Measurements from ENCODE around the gene TBC1D8B. TPM values are rescaled to one million over a fixed set of nuclear protein-coding genes. Genes with fewer than 3 reads are reported as not detected.
"Not testable (repeated sequence)": the region's sequence is repeated elsewhere in the genome, so short reads cannot be mapped to it uniquely, and the experiment has no call there.

TBC1D8B gene
- 0.03 and 0.08 TPM in 2 replicates for polyA plus RNA-seq (2012; rRNA removed)
- polyA plus RNA-seq (2012; cell fraction: cytosol; rRNA removed): 0.04 and 0.05 TPM in 2 replicates
- 0.02 TPM in 1 of 2 replicates, not detected in the other for polyA plus RNA-seq (2012; cell fraction: nucleus; rRNA removed)

DNA sequence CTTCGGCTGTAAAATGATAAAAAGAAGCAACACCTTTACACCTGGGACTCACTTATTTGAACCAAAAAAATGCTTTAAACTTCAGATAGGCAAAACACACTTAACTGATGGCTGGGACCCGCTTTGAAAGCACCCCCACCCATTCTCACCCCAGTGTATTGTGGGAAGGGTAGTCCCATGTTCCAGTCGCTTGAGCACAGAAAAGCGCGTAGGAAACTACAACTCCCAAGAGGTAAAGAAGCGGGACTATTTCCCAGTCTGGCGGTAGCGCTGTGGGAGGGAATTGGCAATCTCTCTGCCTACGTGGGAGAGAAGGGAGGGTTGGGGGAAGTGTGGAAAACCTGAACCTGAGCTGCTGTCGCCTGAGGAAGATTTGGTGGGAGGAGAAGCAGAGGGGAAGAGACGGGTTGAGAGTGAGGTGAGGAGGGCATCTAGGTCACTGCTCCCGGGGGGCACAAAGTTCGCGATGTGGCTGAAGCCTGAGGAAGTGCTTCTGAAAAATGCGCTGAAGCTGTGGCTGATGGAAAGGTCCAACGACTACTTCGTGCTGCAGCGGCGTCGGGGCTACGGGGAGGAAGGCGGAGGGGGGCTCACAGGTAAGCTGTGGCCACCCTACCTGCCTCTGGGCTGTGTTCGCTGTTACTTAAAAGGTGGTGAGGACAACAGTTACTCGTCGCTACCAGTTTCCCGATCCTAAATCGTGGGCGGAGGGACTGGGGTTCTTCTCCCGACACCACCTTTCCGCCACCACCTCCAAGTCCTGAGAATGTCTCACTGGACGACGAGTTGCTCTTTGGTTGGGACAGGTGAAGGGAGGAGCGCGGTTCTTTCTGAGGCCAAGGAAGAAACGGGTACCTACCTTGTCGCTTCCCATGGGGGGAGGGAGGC is at the start of gene TBC1D8B:
TSS of gene TBC1D8B (plus strand) at position 286 of the 888 bp plus-strand sequence. CDS start at position 467, 181 bp downstream.
- peak; percentile 14 for DNase-seq
- no peaks in the 10 kb centered on the region; a peak in 1 of 4 replicates for H3K4me1 ChIP-seq (ENCODE audit: control insufficient read depth in 1 of 2, insufficient read depth in 2 of 2, low read depth in 1 of 2, low read length in 1 of 2)
- H3K4me2 ChIP-seq: peak within 1 kb of the TSS; percentile 39
- WGBS (ENCODE audit: low lambda C conversion rate): 3% methylated on average over 32 of the region's 36 CpGs
- H3K4me3 ChIP-seq (ENCODE audit: low read depth in 2 of 2, low read length in 1 of 2): peak within 1 kb of the TSS; percentile 12 to 39; a peak in 3 of 4 replicates
- TF ChIP-seq ELF1 (IDR thresholded peaks at IDR 0.05): 0 out of 2 replicates have a peak, but pooled peaks have one; percentile 35
- no peak for TF ChIP-seq TEAD4 (IDR thresholded peaks at IDR 0.05; ENCODE audit: borderline replicate concordance, insufficient read depth)
- no peak within 1 kb of the TSS for H3K9ac ChIP-seq
- no peaks in the 10 kb centered on the region for H4K20me1 ChIP-seq (ENCODE audit: insufficient read depth)
- H3K36me3 ChIP-seq (replicated peaks in 1 of 2; ENCODE audit: control insufficient read depth in 1 of 2, insufficient read depth in 2 of 2, low read length in 1 of 2): no peaks in the 10 kb centered on the region
- no peaks in the 10 kb centered on the region for H3F3A ChIP-seq (replicated peaks; ENCODE audit: insufficient read depth)
- CTCF ChIA-PET: no interaction called here
- H2AFZ ChIP-seq (ENCODE audit: low read depth): 0 out of 2 replicates have a peak within 1 kb of the TSS, but pooled peaks have one; percentile 19
- H3K9me3 ChIP-seq: no peaks in the 10 kb centered on the region
- POLR2A ChIA-PET: no interaction called here
- H3K9me2 ChIP-seq: no peaks in the 10 kb centered on the region
- peaks cover 57% of the 10 kb centered on the region for H3K27me3 ChIP-seq (ENCODE audit: insufficient read depth)
- H3K79me2 ChIP-seq (ENCODE audit: insufficient read depth): no peaks in the 10 kb centered on the region
- H3K27ac ChIP-seq (ENCODE audit: low read depth in 2 of 2, low read length in 1 of 2): no peak within 1 kb of the TSS

DNA sequence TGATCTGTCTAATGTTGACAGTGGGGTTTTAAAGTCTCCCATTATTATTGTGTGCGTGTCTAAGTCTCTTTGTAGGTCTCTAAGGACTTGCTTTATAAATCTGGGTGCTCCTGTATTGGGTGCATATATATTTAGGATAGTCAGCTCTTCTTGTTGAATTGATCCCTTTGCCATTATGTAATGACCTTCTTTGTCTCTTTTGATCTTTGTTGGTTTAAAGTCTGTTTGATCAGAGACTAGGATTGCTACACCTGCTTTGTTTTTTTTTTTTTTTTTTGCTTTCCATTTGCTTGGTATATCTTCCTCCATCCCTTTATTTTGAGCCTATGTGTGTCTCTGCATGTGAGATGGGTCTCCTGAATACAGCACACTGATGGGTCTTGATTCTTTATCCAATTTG is 33.2 kb upstream of the TBC1D8B start:
- H3K9me3 ChIP-seq; H3K9me2 ChIP-seq; H3K4me1 ChIP-seq (ENCODE audit: control insufficient read depth in 1 of 2, insufficient read depth in 2 of 2, low read depth in 1 of 2, low read length in 1 of 2); H3K4me2 ChIP-seq; H3K27ac ChIP-seq (ENCODE audit: low read depth in 2 of 2, low read length in 1 of 2); H3K36me3 ChIP-seq (replicated peaks in 1 of 2; ENCODE audit: control insufficient read depth in 1 of 2, insufficient read depth in 2 of 2, low read length in 1 of 2); DNase-seq; H3F3A ChIP-seq (replicated peaks; ENCODE audit: insufficient read depth); H3K4me3 ChIP-seq (ENCODE audit: low read depth in 2 of 2, low read length in 1 of 2); H4K20me1 ChIP-seq (ENCODE audit: insufficient read depth); H2AFZ ChIP-seq (ENCODE audit: low read depth); H3K9ac ChIP-seq; H3K79me2 ChIP-seq (ENCODE audit: insufficient read depth); POLR2A ChIA-PET; CTCF ChIA-PET: not testable (repeated sequence)
- 0% methylated on average over 1 of the region's 1 CpG for WGBS (ENCODE audit: low lambda C conversion rate)
- H3K27me3 ChIP-seq (ENCODE audit: insufficient read depth): peaks cover 14% of the 10 kb centered on the region; the same call in 1 of the 2 replicates

- Histone ChIP-seq H3K9ac (no peak overlapping the region), H3K36me3 (replicated peaks in 1 of 2; ENCODE audit: control insufficient read depth in 1 of 2, insufficient read depth in 2 of 2, low read length in 1 of 2) (no peaks in the 10 kb centered on the region), H3K9me2 (no peaks in the 10 kb centered on the region), H3K79me2 (ENCODE audit: insufficient read depth) (no peaks in the 10 kb centered on the region), H3K27me3 (ENCODE audit: insufficient read depth) (peaks cover 17% of the 10 kb centered on the region), H3K4me3 (ENCODE audit: low read depth in 2 of 2, low read length in 1 of 2) (no peak overlapping the region), H2AFZ (ENCODE audit: low read depth) (no peak overlapping the region), H4K20me1 (ENCODE audit: insufficient read depth) (no peaks in the 10 kb centered on the region), H3K27ac (ENCODE audit: low read depth in 2 of 2, low read length in 1 of 2) (no peak overlapping the region), H3K4me2 (no peak overlapping the region), H3K4me1 (ENCODE audit: control insufficient read depth in 1 of 2, insufficient read depth in 2 of 2, low read depth in 1 of 2, low read length in 1 of 2) (no peaks in the 10 kb centered on the region), H3K9me3 (no peaks in the 10 kb centered on the region), H3F3A (replicated peaks; ENCODE audit: insufficient read depth) (no peaks in the 10 kb centered on the region)
- TF ChIP-seq TAF1 (IDR thresholded peaks at IDR 0.05; ENCODE audit: borderline replicate concordance, low read depth, low read length) (no peak), NFIC (IDR thresholded peaks at IDR 0.05; ENCODE audit: borderline replicate concordance) (no peak)
- CTCF ChIA-PET: no interaction called here
- DNase-seq: no peak
- WGBS (ENCODE audit: low lambda C conversion rate): 0% methylated on average over 2 of the region's 2 CpGs
- POLR2A ChIA-PET: no interaction called here
These were observed 27.5 kb upstream of the TBC1D8B start for GRCh38 chrX:106774981-106775380.
